Retinal pigment epithelial cell (primary cell): ENCODE measurements around the gene PCYT2.
A peak's percentile ranks its signal among the peaks of the same experiment; 100 is the strongest.

Experiments
- DNase-seq: peaks from one replicate; pipeline ENCODE4 v3.0.0-alpha.2; 2010; ENCODE audit warnings: low read depth
- H3K4me3 ChIP-seq: 2 replicates; pipeline ENCODE4 v1.5.1; 2011; ENCODE audit warnings: mild to moderate bottlenecking, low read length, control low read depth, moderate library complexity
- TF ChIP-seq, protein P1 (sequence below): conservative IDR thresholded peaks from 2 replicates; pipeline ENCODE4 v1.5.1; 2011; ENCODE audit warnings: low read depth, low read length, control low read depth, inconsistent platforms

Gene PCYT2

DNA sequence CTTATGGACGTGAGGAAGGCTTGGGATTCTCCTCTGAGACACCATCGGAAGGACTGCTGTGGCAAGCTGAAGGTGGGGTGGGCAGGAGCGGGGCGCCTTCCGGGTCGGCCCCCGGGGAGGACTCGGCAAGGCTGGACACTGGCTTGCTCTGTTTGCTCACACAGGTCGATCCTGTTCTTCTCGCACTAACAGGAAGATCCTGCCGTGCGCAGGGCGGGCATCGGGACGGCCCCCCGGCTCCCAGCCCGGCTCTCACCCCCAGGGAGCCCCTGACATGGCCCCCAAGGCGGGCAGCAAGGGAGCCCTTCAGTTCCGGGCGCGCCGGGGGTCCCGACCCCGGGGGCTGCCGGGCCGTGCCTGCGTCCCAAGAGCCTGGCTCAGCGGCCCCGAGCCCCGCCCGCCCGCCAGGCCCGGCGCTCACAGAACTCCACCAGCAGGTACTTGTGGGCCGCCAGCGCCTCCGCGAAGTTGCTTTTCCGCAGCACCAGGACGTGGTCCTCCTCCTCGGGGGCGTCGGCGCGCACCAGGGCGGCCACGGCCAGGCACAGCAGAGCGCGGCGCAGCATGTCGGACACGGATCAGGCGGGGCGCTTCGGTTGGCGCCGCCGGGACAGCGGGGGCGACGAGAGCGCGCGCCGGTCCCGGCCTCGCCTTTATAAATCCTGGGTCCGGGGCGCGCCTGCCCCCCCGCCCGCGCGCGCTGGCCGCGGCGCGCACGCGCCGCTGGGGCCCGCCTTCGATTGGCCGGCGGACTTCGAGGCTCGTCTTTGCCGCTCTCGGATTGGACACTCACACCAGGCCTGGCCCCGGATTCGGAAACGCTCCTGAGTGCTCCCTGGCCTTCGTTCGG, 51.1 kb downstream of the PCYT2 start, which contains the start of gene P4HB:
Gene P4HB, minus strand, starts transcription at position 630 of the 850 bp plus-strand sequence. Its CDS starts 64 bp downstream, at position 566.
- peak within 1 kb of the TSS; percentile 78 for H3K4me3 ChIP-seq
- TF ChIP-seq, protein P1, sequence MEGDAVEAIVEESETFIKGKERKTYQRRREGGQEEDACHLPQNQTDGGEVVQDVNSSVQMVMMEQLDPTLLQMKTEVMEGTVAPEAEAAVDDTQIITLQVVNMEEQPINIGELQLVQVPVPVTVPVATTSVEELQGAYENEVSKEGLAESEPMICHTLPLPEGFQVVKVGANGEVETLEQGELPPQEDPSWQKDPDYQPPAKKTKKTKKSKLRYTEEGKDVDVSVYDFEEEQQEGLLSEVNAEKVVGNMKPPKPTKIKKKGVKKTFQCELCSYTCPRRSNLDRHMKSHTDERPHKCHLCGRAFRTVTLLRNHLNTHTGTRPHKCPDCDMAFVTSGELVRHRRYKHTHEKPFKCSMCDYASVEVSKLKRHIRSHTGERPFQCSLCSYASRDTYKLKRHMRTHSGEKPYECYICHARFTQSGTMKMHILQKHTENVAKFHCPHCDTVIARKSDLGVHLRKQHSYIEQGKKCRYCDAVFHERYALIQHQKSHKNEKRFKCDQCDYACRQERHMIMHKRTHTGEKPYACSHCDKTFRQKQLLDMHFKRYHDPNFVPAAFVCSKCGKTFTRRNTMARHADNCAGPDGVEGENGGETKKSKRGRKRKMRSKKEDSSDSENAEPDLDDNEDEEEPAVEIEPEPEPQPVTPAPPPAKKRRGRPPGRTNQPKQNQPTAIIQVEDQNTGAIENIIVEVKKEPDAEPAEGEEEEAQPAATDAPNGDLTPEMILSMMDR = no peak
- no peak for DNase-seq

DNA sequence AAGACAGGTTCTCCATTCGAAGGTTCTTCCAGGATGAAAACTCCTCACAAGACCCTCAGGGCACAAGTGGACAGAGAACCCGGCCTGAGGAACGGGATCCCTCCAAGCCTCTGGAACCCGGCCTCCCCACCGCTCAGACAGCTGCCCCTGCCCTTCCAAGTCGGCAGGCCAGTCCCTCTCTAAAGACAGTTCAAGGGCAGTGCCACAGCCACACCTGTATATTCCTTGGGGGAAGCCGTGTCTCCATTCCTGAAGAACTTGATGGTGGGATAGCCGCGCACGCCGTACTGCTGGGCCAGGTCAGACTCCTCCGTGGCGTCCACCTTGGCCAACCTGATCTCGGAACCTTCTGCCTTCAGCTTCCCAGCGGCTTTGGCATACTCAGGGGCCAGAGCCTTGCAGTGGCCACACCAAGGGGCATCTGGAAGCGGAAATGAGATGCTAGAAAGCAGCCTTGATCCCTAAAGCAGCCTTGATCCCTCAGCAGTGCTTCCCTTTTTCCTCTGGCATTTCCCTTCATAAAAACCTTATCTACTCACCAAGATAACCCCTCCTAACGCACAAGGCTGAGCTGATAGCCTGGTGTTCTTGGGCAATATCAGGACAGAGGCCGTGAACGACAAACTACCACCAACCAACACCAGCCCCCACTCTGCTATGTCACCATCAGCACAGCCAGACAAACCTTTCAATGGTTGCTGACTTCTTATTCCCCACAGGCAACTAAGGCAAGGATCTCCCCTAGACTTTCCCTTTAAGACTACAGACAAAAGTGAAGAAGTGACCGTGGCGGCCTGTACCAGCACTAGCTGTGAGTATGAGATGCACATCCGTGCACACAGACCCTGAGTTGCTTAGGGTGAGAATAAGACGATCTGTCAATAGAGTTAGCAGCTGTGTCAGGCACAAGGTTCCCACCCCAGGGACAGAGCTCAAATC, 52.0 kb downstream of the PCYT2 start:
- no peak for DNase-seq
- H3K4me3 ChIP-seq = peak overlapping the region; percentile 76
- TF ChIP-seq, protein P1 = no peak

DNA sequence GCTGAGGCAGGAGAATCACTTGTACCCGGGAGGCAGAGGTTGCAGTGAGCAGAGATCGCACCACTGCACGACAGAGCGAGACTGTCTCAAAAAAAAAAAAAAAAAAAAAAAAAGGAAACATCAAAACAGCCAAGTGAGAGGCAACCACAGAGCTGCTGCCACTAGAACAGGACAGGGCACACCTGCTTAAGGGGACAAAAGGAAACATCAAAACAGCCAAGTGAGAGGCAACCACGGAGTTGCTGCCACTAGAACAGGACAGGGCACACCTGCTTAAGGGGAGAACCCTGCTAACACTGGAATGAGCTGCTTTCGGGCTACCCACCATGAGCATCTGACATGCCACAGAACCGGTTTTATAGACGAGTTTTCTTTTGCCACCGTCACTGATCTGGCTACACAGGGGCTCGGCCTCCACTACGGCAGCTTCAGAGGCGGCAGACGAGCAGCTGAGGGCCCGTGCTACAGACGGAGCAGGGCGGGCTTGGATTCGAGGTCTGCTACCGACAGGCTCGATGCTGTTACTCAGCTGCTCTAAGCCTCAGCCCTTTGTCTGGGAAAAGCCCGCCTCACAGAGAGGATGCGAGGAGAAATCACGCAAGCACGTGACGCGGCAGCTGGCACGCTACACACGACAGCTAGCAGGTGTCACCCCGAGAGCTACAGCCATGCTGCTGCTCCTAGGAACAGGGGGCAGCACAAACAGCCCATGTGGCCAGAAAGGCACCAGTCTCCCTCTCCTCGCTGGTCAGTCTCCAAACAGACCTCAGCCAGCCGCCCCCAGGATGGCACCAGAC, 52.8 kb downstream of the PCYT2 start:
- no peak for DNase-seq
- no peak overlapping the region for H3K4me3 ChIP-seq
- TF ChIP-seq, protein P1 = no peak

DNA sequence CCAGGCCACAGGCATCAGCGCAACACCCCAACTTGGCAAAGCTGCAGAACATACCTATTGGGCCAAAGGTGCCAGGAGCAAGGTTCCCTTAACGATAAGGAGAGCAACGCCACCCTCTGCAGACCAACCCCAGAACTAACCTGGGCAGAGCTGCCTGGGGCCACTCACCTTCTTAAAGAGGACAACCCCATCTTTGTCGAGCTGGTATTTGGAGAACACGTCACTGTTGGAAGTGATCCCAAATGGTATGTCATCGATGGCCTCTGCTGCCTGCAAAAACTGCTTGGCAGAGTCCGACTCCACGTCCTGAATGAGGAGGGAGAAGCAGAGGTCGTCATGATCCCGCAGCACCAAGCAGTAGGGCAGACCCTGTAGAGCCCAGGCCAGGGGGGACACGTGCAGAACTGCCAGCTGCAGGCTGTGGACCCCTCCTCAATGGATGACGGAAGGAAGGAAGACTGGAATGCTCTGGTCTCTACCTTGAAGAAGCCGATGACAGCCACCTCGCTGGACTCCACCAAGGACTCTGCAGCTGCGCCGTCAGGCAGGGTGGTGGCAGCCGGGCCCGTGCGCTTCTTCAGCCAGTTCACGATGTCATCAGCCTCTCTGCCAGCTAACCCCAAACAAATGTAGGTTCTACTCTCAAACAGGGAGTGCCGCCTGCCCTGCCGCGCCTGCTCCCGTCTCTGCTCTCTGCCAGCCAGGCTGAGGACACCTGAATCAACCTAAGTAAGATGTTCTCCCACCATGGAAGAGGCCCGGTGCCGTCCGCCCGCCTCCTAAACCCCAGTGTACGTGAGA, 56.0 kb downstream of the PCYT2 start:
- TF ChIP-seq, protein P1 = no peak

DNA sequence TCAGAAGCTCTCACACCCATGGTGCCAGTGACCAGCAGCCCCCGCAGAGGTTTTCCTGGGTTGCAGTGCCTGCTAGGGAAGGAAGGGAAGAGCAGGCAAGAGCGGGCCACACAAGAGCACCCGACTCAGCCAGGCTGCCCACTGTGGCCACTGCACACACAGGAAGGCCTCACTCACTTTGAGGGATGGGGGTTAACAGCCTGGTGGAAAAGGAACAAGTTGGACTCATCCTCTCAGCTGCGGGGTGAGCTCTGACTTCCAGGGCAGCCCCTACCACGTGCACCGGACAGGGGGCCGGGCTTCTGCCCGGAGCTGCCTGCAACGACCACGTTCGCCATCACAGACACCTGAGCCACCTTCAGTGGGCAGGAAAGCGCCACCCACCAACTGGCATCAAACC, 59.0 kb downstream of the PCYT2 start:
- TF ChIP-seq, protein P1 = no peak
- no peak for DNase-seq
- no peak overlapping the region for H3K4me3 ChIP-seq

More for the DNA sequence above, 56.0 kb downstream of the PCYT2 start:
- no peak for DNase-seq
- H3K4me3 ChIP-seq = no peak overlapping the region

DNA sequence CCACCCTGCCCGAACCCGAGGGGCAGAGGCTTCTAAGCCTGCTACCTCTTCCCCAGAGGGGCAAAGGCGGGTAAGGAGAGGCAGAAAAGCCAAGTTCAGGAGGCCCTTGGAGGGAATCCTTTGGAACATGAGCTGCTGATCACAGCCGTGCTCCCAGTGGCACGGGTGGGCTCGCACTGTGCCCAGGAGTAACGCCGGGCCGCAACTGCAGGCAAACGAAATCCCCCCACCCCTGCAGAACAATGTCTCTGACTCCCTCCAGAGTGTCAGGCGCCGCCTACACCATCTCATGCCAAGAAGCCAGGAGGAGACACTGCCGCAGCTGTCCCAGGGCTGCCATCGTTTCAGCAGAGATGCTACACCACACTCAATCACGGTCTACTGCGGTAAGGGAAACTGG, 59.8 kb downstream of the PCYT2 start:
- TF ChIP-seq, protein P1 = no peak
- no peak overlapping the region for H3K4me3 ChIP-seq
- no peak for DNase-seq
